ENCODE results near the gene SEL1L. TPM values are rescaled to one million over a fixed set of nuclear protein-coding genes. Genes with fewer than 3 reads are reported as not detected.
"Not testable (repeated sequence)": the region's sequence is repeated elsewhere in the genome, so short reads cannot be mapped to it uniquely, and the experiment has no call there.

SEL1L gene
- total and polyA plus RNA-seq, 4 donors = 13.1 to 119 (median 69.8) TPM

- peak; percentile 85 for ATAC-seq (ENCODE audit: low FRiP score)
- 15% methylated on average over 15 of the region's 15 CpGs for WGBS, 2 donors
- Histone ChIP-seq H3K4me3 (ENCODE audit: low read length in 2 of 2) (peak overlapping the region; percentile 63 to 77), H3K27ac (ENCODE audit: low read depth in 1 of 2, low read length in 2 of 2) (no peak overlapping the region), H3K9me3 (ENCODE audit: control insufficient read depth, low read length) (no peaks in the 10 kb centered on the region), H3K27me3 (ENCODE audit: control insufficient read depth in 1 of 2, insufficient read depth in 2 of 2, low read length in 1 of 2) (no peaks in the 10 kb centered on the region), H3K4me1 (ENCODE audit: control insufficient read depth in 1 of 2, insufficient read depth in 2 of 2, low read length in 2 of 2) (no peaks in the 10 kb centered on the region), H3K36me3 (ENCODE audit: control insufficient read depth in 1 of 2, insufficient read depth in 2 of 2, low read length in 1 of 2) (no peaks in the 10 kb centered on the region)
- DNase-seq = no peak
- intact Hi-C loops (cut with DNase I) = loop anchor here in 1 of 2 donors (5.0 kb wide), 1 partner anchor 197 kb away; no protein-coding TSS in a partner anchor
Measured at GRCh38 chr14:81464253-81465002, 69.2 kb downstream of the SEL1L start.

DNA sequence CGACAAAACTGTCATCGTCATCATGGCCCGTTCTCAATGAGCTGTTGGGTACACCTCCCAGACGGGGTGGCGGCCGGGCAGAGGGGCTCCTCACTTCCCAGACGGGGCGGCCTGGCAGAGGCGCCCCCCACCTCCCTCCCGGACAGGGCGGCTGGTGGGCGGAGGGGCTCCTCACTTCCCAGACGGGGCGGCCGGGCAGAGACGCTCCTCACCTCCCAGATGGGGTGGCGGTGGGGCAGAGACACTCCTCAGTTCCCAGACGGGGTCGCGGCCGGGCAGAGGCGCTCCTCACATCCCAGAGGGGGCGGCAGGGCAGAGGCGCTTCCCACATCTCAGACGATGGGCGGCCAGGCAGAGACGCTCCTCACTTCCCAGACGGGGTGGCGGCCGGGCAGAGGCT, 71.3 kb downstream of the SEL1L start:
- H3K9me3 ChIP-seq (ENCODE audit: control insufficient read depth, low read length); H3K36me3 ChIP-seq (ENCODE audit: control insufficient read depth in 1 of 2, insufficient read depth in 2 of 2, low read length in 1 of 2); H3K27ac ChIP-seq (ENCODE audit: low read depth in 1 of 2, low read length in 2 of 2); ATAC-seq (ENCODE audit: low FRiP score); H3K4me3 ChIP-seq (ENCODE audit: low read length in 2 of 2); H3K4me1 ChIP-seq (ENCODE audit: control insufficient read depth in 1 of 2, insufficient read depth in 2 of 2, low read length in 2 of 2); H3K27me3 ChIP-seq (ENCODE audit: control insufficient read depth in 1 of 2, insufficient read depth in 2 of 2, low read length in 1 of 2); DNase-seq: not testable (repeated sequence)
- intact Hi-C loops (cut with DNase I) = loop anchor here in 1 of 2 donors (5.0 kb wide), 1 partner anchor 195 kb away; no protein-coding TSS in a partner anchor
- WGBS, 2 donors = 95% methylated on average over 29 to 30 of the region's 30 CpGs

GRCh38 chr14:81459912-81460311, 73.7 kb downstream of the SEL1L start:
- H3K4me1 ChIP-seq (ENCODE audit: control insufficient read depth in 1 of 2, insufficient read depth in 2 of 2, low read length in 2 of 2) = no peaks in the 10 kb centered on the region

GRCh38 chr14:81458352-81458751, 75.3 kb downstream of the SEL1L start:
- no peaks in the 10 kb centered on the region for H3K27me3 ChIP-seq (ENCODE audit: control insufficient read depth in 1 of 2, insufficient read depth in 2 of 2, low read length in 1 of 2)
- 92 to 97% methylated on average over 8 of the region's 8 CpGs for WGBS, 2 donors
- DNase-seq = no peak
- intact Hi-C loops (cut with DNase I) = no loop called here
- H3K36me3 ChIP-seq (ENCODE audit: control insufficient read depth in 1 of 2, insufficient read depth in 2 of 2, low read length in 1 of 2) = no peaks in the 10 kb centered on the region
- no peaks in the 10 kb centered on the region for H3K9me3 ChIP-seq (ENCODE audit: control insufficient read depth, low read length)
- H3K27ac ChIP-seq (ENCODE audit: low read depth in 1 of 2, low read length in 2 of 2) = no peak overlapping the region
- H3K4me1 ChIP-seq (ENCODE audit: control insufficient read depth in 1 of 2, insufficient read depth in 2 of 2, low read length in 2 of 2) = no peaks in the 10 kb centered on the region
- ATAC-seq (ENCODE audit: low FRiP score) = no peak
- no peak overlapping the region for H3K4me3 ChIP-seq (ENCODE audit: low read length in 2 of 2)

More at GRCh38 chr14:81459912-81460311, 73.7 kb downstream of the SEL1L start:
- intact Hi-C loops (cut with DNase I) = loop anchor here in 1 of 2 donors (5.0 kb wide), 1 partner anchor 193 kb away; no protein-coding TSS in a partner anchor
- Histone ChIP-seq H3K4me3 (ENCODE audit: low read length in 2 of 2) (no peak overlapping the region), H3K27me3 (ENCODE audit: control insufficient read depth in 1 of 2, insufficient read depth in 2 of 2, low read length in 1 of 2) (no peaks in the 10 kb centered on the region), H3K9me3 (ENCODE audit: control insufficient read depth, low read length) (no peaks in the 10 kb centered on the region), H3K27ac (ENCODE audit: low read depth in 1 of 2, low read length in 2 of 2) (no peak overlapping the region), H3K36me3 (ENCODE audit: control insufficient read depth in 1 of 2, insufficient read depth in 2 of 2, low read length in 1 of 2) (no peaks in the 10 kb centered on the region)
- 86 to 89% methylated on average over 4 of the region's 4 CpGs for WGBS, 2 donors
- no peak for DNase-seq
- no peak for ATAC-seq (ENCODE audit: low FRiP score)

GRCh38 chr14:81455390-81455789, 78.3 kb downstream of the SEL1L start:
- 68 to 74% methylated on average over 5 of the region's 5 CpGs for WGBS, 2 donors
- ATAC-seq (ENCODE audit: low FRiP score) (no peak), DNase-seq (no peak)
- Histone ChIP-seq H3K36me3 (ENCODE audit: control insufficient read depth in 1 of 2, insufficient read depth in 2 of 2, low read length in 1 of 2) (no peaks in the 10 kb centered on the region), H3K27ac (ENCODE audit: low read depth in 1 of 2, low read length in 2 of 2) (no peak overlapping the region), H3K27me3 (ENCODE audit: control insufficient read depth in 1 of 2, insufficient read depth in 2 of 2, low read length in 1 of 2) (no peaks in the 10 kb centered on the region), H3K4me3 (ENCODE audit: low read length in 2 of 2) (no peak overlapping the region), H3K4me1 (ENCODE audit: control insufficient read depth in 1 of 2, insufficient read depth in 2 of 2, low read length in 2 of 2) (no peaks in the 10 kb centered on the region), H3K9me3 (ENCODE audit: control insufficient read depth, low read length) (no peaks in the 10 kb centered on the region)
- intact Hi-C loops (cut with DNase I) = no loop called here

DNA sequence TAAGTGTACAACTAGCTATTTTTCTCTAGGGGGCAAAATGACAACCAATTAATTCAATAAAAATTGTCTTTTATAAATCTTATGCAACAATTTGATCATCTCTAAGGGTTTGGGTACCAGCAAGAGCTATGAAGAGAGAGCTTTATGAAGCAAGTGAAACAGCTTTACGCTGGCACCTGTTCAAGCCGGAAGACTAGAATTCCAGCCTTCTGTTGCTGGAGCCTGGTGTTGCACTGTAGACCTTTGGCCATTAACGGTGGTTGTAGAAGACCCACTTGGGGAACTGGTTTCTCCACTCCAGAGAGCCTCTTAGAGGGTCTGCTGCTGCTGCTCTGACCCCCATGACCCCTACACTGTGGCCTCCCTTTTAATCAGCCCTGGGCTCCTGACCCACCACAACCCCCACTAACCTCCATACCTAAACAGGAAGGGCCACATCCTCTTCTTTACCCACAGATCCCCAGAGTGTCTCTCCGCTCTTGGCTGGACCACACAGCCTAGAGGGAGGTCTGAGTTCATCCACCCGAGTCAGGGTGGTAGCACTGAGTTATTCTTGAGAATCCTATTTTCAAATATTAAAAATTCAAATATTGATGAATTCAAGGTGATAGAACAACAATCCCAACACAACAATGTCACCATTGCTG, 79.0 kb downstream of the SEL1L start:
- Histone ChIP-seq H3K27me3 (ENCODE audit: control insufficient read depth in 1 of 2, insufficient read depth in 2 of 2, low read length in 1 of 2) (no peaks in the 10 kb centered on the region), H3K4me3 (ENCODE audit: low read length in 2 of 2) (no peak overlapping the region), H3K4me1 (ENCODE audit: control insufficient read depth in 1 of 2, insufficient read depth in 2 of 2, low read length in 2 of 2) (no peaks in the 10 kb centered on the region), H3K9me3 (ENCODE audit: control insufficient read depth, low read length) (no peaks in the 10 kb centered on the region), H3K27ac (ENCODE audit: low read depth in 1 of 2, low read length in 2 of 2) (no peak overlapping the region), H3K36me3 (ENCODE audit: control insufficient read depth in 1 of 2, insufficient read depth in 2 of 2, low read length in 1 of 2) (no peaks in the 10 kb centered on the region)
- intact Hi-C loops (cut with DNase I) = loop anchor here in 1 of 2 donors (5.0 kb wide), 1 partner anchor 182 kb away; no protein-coding TSS in a partner anchor
- 80% methylated on average over 5 of the region's 5 CpGs for WGBS, 2 donors
- DNase-seq (no peak), ATAC-seq (ENCODE audit: low FRiP score) (no peak)

DNA sequence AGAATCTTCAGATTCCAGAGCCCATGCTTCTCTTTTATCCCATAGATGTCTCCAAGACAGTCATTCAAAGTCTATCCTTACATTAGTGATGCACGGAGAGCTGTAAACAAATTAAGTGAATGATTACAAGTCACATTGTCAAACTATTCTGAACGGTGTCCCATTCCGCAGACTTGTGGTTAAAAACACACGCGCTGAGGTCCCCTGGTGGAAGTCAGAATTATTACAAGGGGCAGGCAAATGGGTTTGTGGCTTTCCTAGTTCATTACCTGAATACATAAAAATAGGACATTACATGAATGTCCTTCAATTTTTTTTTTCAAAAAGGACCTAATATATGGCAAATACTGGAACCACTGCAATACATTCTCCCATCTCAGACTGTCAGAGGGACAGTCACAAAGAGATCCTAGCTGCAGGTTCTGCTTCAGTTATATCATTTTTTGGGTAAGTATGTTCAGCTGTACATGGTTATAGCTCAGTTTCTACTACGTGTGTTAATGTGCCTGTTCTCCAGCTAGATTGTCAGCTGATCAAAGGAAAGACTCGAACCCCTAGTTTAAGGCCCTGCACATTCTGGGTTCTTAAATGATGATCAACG, 80.4 kb downstream of the SEL1L start:
- Histone ChIP-seq H3K9me3 (ENCODE audit: control insufficient read depth, low read length) (no peaks in the 10 kb centered on the region), H3K4me3 (ENCODE audit: low read length in 2 of 2) (no peak overlapping the region), H3K27ac (ENCODE audit: low read depth in 1 of 2, low read length in 2 of 2) (no peak overlapping the region), H3K27me3 (ENCODE audit: control insufficient read depth in 1 of 2, insufficient read depth in 2 of 2, low read length in 1 of 2) (no peaks in the 10 kb centered on the region), H3K36me3 (ENCODE audit: control insufficient read depth in 1 of 2, insufficient read depth in 2 of 2, low read length in 1 of 2) (no peaks in the 10 kb centered on the region), H3K4me1 (ENCODE audit: control insufficient read depth in 1 of 2, insufficient read depth in 2 of 2, low read length in 2 of 2) (peaks cover 0 to 4% of the 10 kb centered on the region in 2 donors)
- ATAC-seq (ENCODE audit: low FRiP score) (peak; percentile 73), DNase-seq (no peak)
- intact Hi-C loops (cut with DNase I) = loop anchor here (2.0 to 5.0 kb wide), 2 partner anchors 181 to 184 kb away; no protein-coding TSS in a partner anchor
- WGBS, 2 donors = 16 to 18% methylated on average over 8 of the region's 8 CpGs

GRCh38 chr14:81452341-81453133, 81.1 kb downstream of the SEL1L start:
- DNase-seq (no peak), ATAC-seq (ENCODE audit: low FRiP score) (peak; percentile 31)
- H3K4me3 ChIP-seq (ENCODE audit: low read length in 2 of 2) = no peak overlapping the region
- intact Hi-C loops (cut with DNase I) = loop anchor here (2.0 to 5.0 kb wide), 2 partner anchors 180 to 184 kb away; no protein-coding TSS in a partner anchor
- 42 to 43% methylated on average over 11 of the region's 11 CpGs for WGBS, 2 donors
- no peaks in the 10 kb centered on the region for H3K27me3 ChIP-seq (ENCODE audit: control insufficient read depth in 1 of 2, insufficient read depth in 2 of 2, low read length in 1 of 2)
- H3K27ac ChIP-seq (ENCODE audit: low read depth in 1 of 2, low read length in 2 of 2) = no peak overlapping the region
- H3K36me3 ChIP-seq (ENCODE audit: control insufficient read depth in 1 of 2, insufficient read depth in 2 of 2, low read length in 1 of 2) = no peaks in the 10 kb centered on the region
- H3K9me3 ChIP-seq (ENCODE audit: control insufficient read depth, low read length) = no peaks in the 10 kb centered on the region
- peaks cover 0 to 4% of the 10 kb centered on the region in 2 donors for H3K4me1 ChIP-seq (ENCODE audit: control insufficient read depth in 1 of 2, insufficient read depth in 2 of 2, low read length in 2 of 2)
